ENCODE data around the gene LMOD3. TPM values are rescaled to one million over a fixed set of nuclear protein-coding genes. Genes with fewer than 3 reads are reported as not detected.

LMOD3 gene
- total RNA-seq, 2 experiments from 2014 or later = not detected

DNA sequence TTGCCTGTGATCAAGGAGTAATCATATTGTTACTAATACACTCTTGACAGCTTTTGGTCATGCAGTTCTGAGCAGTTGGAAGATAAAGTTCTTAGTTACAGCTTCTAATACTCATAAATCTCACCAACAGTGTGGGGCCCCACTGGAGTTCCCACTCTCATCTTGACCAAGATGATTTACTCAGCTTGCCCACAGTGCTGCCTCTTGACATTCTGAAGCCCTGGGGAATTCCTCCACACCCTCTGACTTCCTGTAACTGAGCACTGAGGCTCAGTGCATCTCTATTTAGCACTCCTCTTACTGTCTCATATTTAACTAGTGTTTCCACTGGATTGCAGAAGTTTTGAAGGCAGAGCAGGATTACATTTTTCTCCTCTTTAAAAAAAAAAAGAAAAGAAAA is 39.6 kb downstream of the LMOD3 start:
- Mint-ChIP-seq H3K4me1 (peaks cover 58% of the 10 kb centered on the region), H3K9me3 (ENCODE audit: low read depth) (no peaks in the 10 kb centered on the region), H3K36me3 (ENCODE audit: low read depth) (peaks cover 21% of the 10 kb centered on the region), H3K4me3 (peak overlapping the region; percentile 53), H3K27ac (peak overlapping the region; percentile 97), H3K27me3 (no peaks in the 10 kb centered on the region)
- peak; percentile 59 for ATAC-seq
- CTCF ChIA-PET = interaction anchor here (0.5 to 1.6 kb wide), 8 partner anchors 10 to 79 kb away, joined by 3 to 7 read pairs (median 4); partner anchors contain the start of gene TMF1
- POLR2A ChIA-PET = interaction anchor here (0.7 to 1.5 kb wide), 4 partner anchors 9 to 31 kb away, joined by 3 to 6 read pairs (median 5); partner anchors contain the start of gene TMF1
- DNase-seq = peak; percentile 87
- intact Hi-C loops (cut with DNase I, micrococcal nuclease) = loop anchor here (1.0 to 10.0 kb wide), 5 partner anchors 50 to 1982 kb away; partner anchors contain the start of gene SUCLG2 (in 1 of the 2)

DNA sequence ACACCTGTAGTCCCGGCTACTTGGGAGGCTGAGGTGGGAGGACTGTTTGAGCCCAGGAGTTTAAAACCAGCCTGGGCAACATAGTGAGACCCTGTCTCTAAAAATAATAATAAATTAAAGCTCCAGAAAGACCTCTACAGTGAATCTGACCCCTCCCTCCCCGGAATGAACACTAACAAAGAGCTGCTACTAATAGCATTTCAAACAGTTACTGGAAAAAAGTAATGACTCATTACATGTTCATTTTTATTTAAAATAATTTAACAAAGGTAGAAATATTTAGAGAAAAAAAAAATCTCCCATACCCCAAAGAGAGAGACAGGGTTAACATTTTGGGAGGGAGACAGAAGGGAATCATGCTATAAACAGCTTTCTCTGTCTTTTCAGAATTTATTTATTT is 40.0 kb downstream of the LMOD3 start:
- no peak for ATAC-seq
- no peak for DNase-seq
- intact Hi-C loops (cut with DNase I, micrococcal nuclease) = loop anchor here (1.0 to 10.0 kb wide), 5 partner anchors 49 to 1982 kb away; partner anchors contain the start of gene SUCLG2 (in 1 of the 2)
- peak overlapping the region; percentile 53 for H3K4me3 Mint-ChIP-seq
- CTCF ChIA-PET = interaction anchor here (0.5 to 1.0 kb wide), 7 partner anchors 11 to 79 kb away, joined by 3 to 7 read pairs (median 3); partner anchors contain the start of gene TMF1
- POLR2A ChIA-PET = interaction anchor here (0.7 to 1.5 kb wide), 4 partner anchors 9 to 30 kb away, joined by 3 to 6 read pairs (median 5); partner anchors contain the start of gene TMF1
- H3K9me3 Mint-ChIP-seq (ENCODE audit: low read depth) = no peaks in the 10 kb centered on the region
- H3K36me3 Mint-ChIP-seq (ENCODE audit: low read depth) = peaks cover 21% of the 10 kb centered on the region
- H3K4me1 Mint-ChIP-seq = peaks cover 61% of the 10 kb centered on the region
- H3K27me3 Mint-ChIP-seq = no peaks in the 10 kb centered on the region
- peak overlapping the region; percentile 97 for H3K27ac Mint-ChIP-seq

DNA sequence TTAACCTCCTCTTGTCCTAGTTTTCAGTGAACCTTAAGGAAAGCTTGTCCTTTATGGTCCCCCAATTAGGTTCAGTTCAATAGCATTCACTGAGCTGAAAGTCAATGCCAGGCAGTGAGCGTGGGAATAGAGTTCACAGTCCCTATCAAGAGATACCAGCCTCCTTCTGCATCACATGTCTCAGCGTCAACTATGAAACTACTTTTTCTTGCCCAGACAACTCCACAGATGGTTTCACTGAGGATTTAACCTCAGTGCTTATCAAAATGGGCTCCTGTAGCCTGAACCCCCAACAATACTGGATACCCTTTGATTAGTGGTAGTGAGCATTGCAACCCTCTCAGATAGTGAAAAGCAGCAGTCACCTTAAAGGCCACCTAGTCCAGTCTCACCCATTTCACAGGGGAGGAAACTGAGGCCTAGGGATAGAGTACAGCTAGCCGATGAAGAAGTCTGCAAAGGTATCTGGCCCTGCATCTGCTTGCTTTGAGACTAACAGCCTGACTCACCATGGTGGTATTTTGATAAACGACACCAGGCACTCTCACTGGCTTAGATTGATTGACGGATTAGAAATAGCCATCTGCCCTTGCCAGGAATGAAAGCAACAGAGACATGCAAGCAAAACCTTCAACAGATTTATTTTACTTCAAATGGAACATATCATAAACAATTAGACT is 40.7 kb downstream of the LMOD3 start:
- ATAC-seq (no peak), DNase-seq (no peak)
- intact Hi-C loops (cut with DNase I, micrococcal nuclease) = loop anchor here (1.0 to 10.0 kb wide), 6 partner anchors 48 to 1983 kb away; partner anchors contain the start of genes EOGT (in 1 of the 2) and SUCLG2 (in 1 of the 2)
- ChIA-PET POLR2A (interaction anchor here (1.0 kb wide), 1 partner anchor 13 kb away, joined by 3 read pairs; no protein-coding TSS in a partner anchor), CTCF (interaction anchor here (0.7 to 1.0 kb wide), 3 partner anchors 10 to 30 kb away, joined by 4 to 7 read pairs (median 4); partner anchors contain the start of gene TMF1)
- Mint-ChIP-seq H3K9me3 (ENCODE audit: low read depth) (no peaks in the 10 kb centered on the region), H3K27ac (peak overlapping the region; percentile 97), H3K4me1 (peaks cover 64% of the 10 kb centered on the region), H3K36me3 (ENCODE audit: low read depth) (peaks cover 22% of the 10 kb centered on the region), H3K4me3 (peak overlapping the region; percentile 43), H3K27me3 (no peaks in the 10 kb centered on the region)

DNA sequence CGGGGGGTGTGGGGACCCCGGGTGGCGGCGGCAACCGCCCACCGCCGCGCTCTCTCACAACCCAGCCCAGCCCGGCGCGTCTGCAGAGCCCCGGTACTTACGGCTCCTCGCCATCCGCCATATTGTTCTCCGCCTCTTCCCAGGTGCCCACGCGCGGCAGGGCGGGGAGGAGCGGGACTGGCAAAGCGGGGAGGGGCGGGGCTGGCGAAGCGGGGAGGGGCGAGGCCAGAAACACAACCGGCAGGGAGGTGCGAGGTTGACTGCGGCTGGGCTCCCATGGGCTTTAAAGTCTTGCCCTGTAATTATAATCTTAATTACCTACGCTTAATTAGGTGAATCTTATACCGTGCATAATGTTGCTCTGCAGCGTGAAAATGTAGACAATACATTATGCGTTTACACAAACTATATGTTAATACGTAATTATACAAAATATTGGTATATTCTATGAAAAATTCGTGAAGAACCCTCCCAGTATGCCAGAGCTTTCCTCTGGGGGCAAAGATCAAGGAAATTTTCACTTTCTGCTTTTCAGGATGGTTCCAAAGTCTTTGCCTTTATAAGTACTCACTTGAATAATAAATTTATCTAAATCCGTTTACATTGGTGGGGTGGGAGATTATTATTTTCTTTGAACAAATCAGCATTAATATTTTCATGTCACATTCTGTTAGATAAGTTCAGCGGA is 42.0 kb downstream of the LMOD3 start, which contains the start of gene UBA3:
UBA3 (minus strand) TSS at position 133 of the 688 bp plus-strand sequence; CDS start at position 121, 12 bp downstream.
- H3K4me1 Mint-ChIP-seq = peaks cover 66% of the 10 kb centered on the region
- ATAC-seq (peak; percentile 62), DNase-seq (peak; percentile 97)
- peak within 1 kb of the TSS; percentile 97 for H3K27ac Mint-ChIP-seq
- ChIA-PET POLR2A (no interaction called here), CTCF (no interaction called here)
- H3K27me3 Mint-ChIP-seq = no peaks in the 10 kb centered on the region
- H3K9me3 Mint-ChIP-seq (ENCODE audit: low read depth) = no peaks in the 10 kb centered on the region
- peak within 1 kb of the TSS; percentile 80 for H3K4me3 Mint-ChIP-seq
- intact Hi-C loops (cut with DNase I, micrococcal nuclease) = loop anchor here (1.0 to 10.0 kb wide), 4 partner anchors 28 to 1984 kb away; partner anchors contain the start of genes TMF1 (in 2 of the 2), EOGT (in 1 of the 2) and SUCLG2 (in 1 of the 2)
- peaks cover 20% of the 10 kb centered on the region for H3K36me3 Mint-ChIP-seq (ENCODE audit: low read depth)

DNA sequence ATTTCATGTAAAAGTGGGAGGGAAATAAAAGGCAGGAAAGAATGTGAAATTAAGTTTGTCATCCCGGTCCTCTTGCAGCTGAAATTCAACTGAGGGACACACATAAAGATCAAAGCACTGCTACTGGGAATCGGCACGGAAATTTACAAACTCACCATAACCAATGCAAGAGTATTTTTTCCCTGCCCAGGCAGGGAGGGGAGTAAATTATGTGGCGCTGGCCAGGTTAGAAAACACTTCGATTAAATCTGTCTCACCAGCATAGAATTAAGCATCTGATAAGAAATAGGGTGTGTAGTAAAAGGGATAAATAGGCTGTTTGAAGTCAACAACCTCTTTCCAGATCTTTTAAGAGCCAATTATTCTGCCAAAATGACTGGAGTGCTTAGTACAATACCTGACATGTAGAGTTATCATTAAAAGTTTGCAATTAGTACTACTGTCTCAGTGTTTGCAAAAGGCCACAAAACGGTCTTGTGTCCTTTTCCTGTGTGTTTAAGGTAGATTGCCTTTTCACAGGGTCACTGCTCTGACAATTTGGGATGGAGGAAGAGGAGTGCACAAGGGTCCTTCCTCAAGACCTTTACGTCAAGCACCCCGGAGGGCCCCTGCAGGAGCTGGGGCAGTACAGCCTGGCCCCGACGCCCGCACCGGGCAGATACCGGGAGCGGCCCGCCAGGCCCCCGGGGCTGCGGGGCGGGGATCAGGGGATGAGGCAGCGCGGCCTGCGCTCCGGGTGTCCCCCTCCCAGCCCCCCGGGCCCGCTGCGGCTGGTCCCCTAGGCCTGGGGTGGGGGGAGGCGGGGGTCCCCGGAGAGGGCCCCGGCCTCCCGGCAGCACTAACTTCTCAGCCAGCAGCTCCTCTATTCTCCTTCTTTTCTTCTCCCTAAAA is 42.9 kb downstream of the LMOD3 start:
- Mint-ChIP-seq H3K4me1 (peaks cover 64% of the 10 kb centered on the region), H3K4me3 (peak overlapping the region; percentile 80), H3K36me3 (ENCODE audit: low read depth) (peaks cover 18% of the 10 kb centered on the region), H3K9me3 (ENCODE audit: low read depth) (no peaks in the 10 kb centered on the region), H3K27ac (peak overlapping the region; percentile 91), H3K27me3 (no peaks in the 10 kb centered on the region)
- CTCF ChIA-PET = interaction anchor here (0.7 to 1.4 kb wide), 2 partner anchors 10 to 17 kb away, joined by 3 to 4 read pairs; no protein-coding TSS in a partner anchor
- DNase-seq = peak; percentile 41
- intact Hi-C loops (cut with DNase I, micrococcal nuclease) = loop anchor here (1.0 to 10.0 kb wide), 4 partner anchors 27 to 1985 kb away; partner anchors contain the start of genes TMF1 (in 2 of the 2), EOGT (in 1 of the 2) and SUCLG2 (in 1 of the 2)
- POLR2A ChIA-PET = interaction anchor here (0.5 kb wide), 1 partner anchor 13 kb away, joined by 4 read pairs; no protein-coding TSS in a partner anchor
- no peak for ATAC-seq

DNA sequence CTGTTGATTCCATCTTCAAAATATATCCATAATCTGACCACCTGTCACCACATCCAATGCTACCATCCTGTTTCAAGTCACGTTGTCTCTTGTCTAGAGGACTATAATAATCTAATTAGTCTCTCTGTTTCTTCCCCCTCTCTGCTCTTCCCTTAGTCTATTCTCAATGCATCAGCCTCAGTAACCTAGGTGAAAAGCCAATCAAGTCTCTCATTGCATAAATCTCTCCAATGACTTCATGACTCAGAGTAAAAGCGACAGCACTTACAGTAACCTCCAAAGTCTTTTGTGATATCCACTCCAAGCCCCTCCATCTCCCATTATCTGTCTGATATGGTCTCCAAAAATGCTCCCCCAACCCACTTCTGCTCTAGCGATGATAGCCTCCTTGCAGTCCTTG is 49.5 kb downstream of the LMOD3 start:
- Mint-ChIP-seq H3K4me3 (no peak overlapping the region), H3K4me1 (peaks cover 31% of the 10 kb centered on the region), H3K9me3 (ENCODE audit: low read depth) (no peaks in the 10 kb centered on the region), H3K27me3 (no peaks in the 10 kb centered on the region), H3K36me3 (ENCODE audit: low read depth) (peaks cover 37% of the 10 kb centered on the region), H3K27ac (peak overlapping the region; percentile 1)
- DNase-seq (no peak), ATAC-seq (peak; percentile 83)
- intact Hi-C loops (cut with DNase I, micrococcal nuclease) = no loop called here
- POLR2A ChIA-PET = no interaction called here
- CTCF ChIA-PET = no interaction called here

DNA sequence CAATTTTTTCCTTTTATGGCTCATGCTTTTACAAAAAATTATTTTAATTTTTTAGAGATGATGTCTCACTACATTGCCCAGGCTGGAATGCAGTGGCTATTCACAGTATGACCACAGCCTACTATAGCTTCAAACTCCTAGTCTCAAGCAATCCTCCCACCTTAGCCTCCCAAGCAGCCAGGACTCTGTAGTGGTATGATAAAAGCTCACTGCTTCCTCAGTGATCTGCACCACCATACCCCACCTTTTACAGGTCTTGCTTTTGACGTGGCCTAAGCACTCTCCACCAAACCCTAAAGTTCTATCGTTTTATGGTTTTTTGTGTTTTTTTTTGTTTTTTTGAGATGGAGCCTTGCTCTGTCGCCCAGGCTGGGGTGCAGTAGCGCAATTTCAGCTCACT is 56.3 kb downstream of the LMOD3 start:
- H3K4me1 Mint-ChIP-seq = peaks cover 32% of the 10 kb centered on the region
- ChIA-PET CTCF (interaction anchor here (1.6 to 3.4 kb wide), 2 partner anchors 9 to 13 kb away, joined by 5 to 25 read pairs; partner anchors contain the start of gene TMF1), POLR2A (interaction anchor here (0.6 to 0.8 kb wide), 2 partner anchors 8 to 13 kb away, joined by 4 read pairs; no protein-coding TSS in a partner anchor)
- no peaks in the 10 kb centered on the region for H3K9me3 Mint-ChIP-seq (ENCODE audit: low read depth)
- intact Hi-C loops (cut with DNase I, micrococcal nuclease) = no loop called here
- H3K4me3 Mint-ChIP-seq = no peak overlapping the region
- DNase-seq (no peak), ATAC-seq (peak; percentile 18)
- H3K27ac Mint-ChIP-seq = peak overlapping the region; percentile 74
- peaks cover 31% of the 10 kb centered on the region for H3K36me3 Mint-ChIP-seq (ENCODE audit: low read depth)
- no peaks in the 10 kb centered on the region for H3K27me3 Mint-ChIP-seq

DNA sequence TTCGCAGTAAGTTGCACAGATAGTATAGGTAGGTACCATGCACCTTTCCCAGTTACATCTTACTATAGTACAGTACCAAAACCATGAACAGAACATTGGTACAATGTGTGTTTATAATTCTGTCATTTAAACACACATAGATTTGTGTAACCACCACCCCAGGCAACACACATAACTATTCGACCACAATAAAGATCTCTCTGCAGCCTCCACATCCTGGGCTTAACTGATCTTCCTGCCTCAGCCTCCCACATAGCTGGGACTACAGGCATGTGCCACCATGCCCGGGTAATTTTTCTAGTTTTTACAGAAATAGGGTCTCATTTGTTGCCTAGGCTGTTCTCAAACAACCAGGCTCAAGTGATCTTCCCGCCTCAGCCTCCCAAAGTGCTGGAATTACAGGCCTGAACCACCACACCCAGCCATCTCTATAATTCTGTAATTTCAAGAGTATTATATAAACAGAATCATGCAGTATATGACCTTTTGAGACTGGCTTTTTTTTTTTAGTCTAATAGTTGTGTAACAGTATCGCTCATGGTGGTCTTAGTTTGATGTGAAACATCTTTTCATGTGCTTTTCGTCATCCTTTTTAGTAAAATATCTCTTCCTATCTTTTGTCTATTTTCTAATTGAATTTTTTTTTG is 57.0 kb downstream of the LMOD3 start:
- Mint-ChIP-seq H3K9me3 (ENCODE audit: low read depth) (peaks cover 3% of the 10 kb centered on the region), H3K4me3 (no peak overlapping the region), H3K27me3 (no peaks in the 10 kb centered on the region), H3K36me3 (ENCODE audit: low read depth) (peaks cover 30% of the 10 kb centered on the region), H3K4me1 (peaks cover 28% of the 10 kb centered on the region), H3K27ac (peak overlapping the region; percentile 74)
- intact Hi-C loops (cut with DNase I, micrococcal nuclease) = no loop called here
- ChIA-PET CTCF (interaction anchor here (0.6 to 3.4 kb wide), 5 partner anchors 8 to 350 kb away, joined by 3 to 25 read pairs (median 3); partner anchors contain the start of gene TMF1), POLR2A (interaction anchor here (0.7 kb wide), 1 partner anchor 1493 kb away, joined by 3 read pairs; no protein-coding TSS in a partner anchor)
- peak; percentile 81 for ATAC-seq
- DNase-seq = no peak

DNA sequence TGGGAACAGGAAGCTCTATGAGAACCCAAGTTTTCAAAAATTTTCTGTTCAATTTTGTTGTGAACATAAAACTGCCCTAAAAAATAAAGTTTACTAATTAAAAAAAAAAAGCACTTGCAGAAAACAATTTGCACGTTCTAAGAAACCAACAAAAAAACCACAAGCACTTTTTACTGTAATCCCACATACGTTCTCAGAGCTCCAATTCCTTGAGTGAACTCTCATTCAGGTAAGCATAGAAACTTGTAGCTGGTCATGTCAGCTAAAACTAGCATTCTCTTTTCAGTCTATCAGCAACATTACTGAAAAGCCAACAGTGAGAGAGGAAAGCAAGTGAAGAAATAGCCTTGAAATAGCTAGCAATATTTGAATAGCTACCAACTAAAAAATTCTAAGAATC is 58.8 kb downstream of the LMOD3 start:
- POLR2A ChIA-PET = no interaction called here
- peaks cover 44% of the 10 kb centered on the region for H3K4me1 Mint-ChIP-seq
- peaks cover 43% of the 10 kb centered on the region for H3K36me3 Mint-ChIP-seq (ENCODE audit: low read depth)

DNA sequence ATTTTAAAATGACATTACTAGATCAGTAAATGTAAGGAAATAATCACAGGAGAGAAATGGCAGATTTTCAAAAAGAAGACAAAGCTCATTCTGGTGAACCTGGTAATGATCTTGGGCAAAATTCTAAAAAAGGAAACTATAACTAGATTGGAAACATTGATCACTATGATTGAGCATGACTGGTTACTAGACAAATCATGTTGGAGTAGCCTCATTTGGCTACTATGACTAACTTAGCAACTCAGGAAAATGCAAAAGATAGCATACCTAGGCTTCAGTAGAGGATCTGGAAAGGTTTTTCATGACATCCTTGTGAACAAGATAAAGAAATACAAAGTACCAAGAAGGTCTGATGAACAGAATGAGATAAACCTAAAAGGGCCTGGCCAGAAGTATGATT is 62.7 kb downstream of the LMOD3 start:
- Mint-ChIP-seq H3K27ac (peak overlapping the region; percentile 76), H3K27me3 (no peaks in the 10 kb centered on the region), H3K4me3 (no peak overlapping the region), H3K36me3 (ENCODE audit: low read depth) (peaks cover 53% of the 10 kb centered on the region), H3K9me3 (ENCODE audit: low read depth) (peaks cover 3% of the 10 kb centered on the region), H3K4me1 (peaks cover 35% of the 10 kb centered on the region)
- intact Hi-C loops (cut with DNase I, micrococcal nuclease) = no loop called here
- DNase-seq (no peak), ATAC-seq (peak; percentile 78)
- ChIA-PET POLR2A (no interaction called here), CTCF (interaction anchor here (0.6 to 1.0 kb wide), 3 partner anchors 9 to 21 kb away, joined by 3 to 5 read pairs (median 3); no protein-coding TSS in a partner anchor)

More for the DNA sequence above, 58.8 kb downstream of the LMOD3 start:
- H3K4me3 Mint-ChIP-seq = no peak overlapping the region
- intact Hi-C loops (cut with DNase I, micrococcal nuclease) = no loop called here
- CTCF ChIA-PET = interaction anchor here (0.9 to 3.4 kb wide), 6 partner anchors 11 to 173 kb away, joined by 3 to 25 read pairs (median 4); partner anchors contain the start of gene TMF1
- no peaks in the 10 kb centered on the region for H3K27me3 Mint-ChIP-seq
- DNase-seq (no peak), ATAC-seq (no peak)
- H3K9me3 Mint-ChIP-seq (ENCODE audit: low read depth) = peaks cover 3% of the 10 kb centered on the region
- H3K27ac Mint-ChIP-seq = no peak overlapping the region
